Measurements from ENCODE around the gene FBLN1.

DNA sequence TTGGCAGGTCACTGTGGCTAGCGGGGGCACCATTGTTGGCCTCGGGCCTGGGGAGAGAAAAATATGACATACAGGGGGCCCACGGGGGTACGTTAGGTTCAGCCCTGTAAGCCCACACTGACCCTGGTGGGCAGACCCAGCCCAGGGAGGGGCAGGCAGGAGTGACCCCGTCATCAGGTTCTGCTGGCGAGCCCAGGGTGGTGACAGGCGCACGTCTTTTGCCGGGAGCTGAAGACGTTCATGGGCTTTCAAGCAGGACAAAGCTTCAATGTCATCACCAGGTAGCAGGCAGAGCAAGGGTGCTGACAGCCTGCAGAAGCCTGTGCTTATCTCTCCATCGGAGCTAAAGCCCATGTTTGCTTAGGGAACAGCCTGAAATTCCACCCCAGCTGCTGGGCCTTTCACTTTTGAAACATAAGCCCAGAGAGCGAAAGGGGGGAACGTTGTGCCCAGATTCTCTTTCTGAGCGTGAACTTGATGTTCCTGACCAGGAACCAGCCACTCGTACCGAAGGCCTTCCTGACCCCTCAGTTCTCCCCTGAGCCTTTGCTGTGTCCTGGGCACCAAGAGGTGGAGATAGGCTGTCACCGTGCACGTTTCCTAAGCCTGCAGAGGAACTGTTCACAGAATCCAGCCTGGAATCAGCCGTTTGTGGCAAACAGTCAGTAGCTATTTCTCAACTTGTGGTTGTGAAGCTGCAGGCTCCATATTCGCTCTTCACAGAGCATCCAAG, 94.9 kb downstream of the FBLN1 start:
- TF ChIP-seq, protein P1, sequence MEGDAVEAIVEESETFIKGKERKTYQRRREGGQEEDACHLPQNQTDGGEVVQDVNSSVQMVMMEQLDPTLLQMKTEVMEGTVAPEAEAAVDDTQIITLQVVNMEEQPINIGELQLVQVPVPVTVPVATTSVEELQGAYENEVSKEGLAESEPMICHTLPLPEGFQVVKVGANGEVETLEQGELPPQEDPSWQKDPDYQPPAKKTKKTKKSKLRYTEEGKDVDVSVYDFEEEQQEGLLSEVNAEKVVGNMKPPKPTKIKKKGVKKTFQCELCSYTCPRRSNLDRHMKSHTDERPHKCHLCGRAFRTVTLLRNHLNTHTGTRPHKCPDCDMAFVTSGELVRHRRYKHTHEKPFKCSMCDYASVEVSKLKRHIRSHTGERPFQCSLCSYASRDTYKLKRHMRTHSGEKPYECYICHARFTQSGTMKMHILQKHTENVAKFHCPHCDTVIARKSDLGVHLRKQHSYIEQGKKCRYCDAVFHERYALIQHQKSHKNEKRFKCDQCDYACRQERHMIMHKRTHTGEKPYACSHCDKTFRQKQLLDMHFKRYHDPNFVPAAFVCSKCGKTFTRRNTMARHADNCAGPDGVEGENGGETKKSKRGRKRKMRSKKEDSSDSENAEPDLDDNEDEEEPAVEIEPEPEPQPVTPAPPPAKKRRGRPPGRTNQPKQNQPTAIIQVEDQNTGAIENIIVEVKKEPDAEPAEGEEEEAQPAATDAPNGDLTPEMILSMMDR (conservative IDR thresholded peaks at IDR 0.05) = no peak
- no peak for TF ChIP-seq EZH2 (IDR thresholded peaks at IDR 0.05; ENCODE audit: low read depth)

All from PC-9 (cell line).